Right atrium auricular region (tissue), 2 donors: ENCODE results near the gene SCRN2. TPM values are rescaled to one million over a fixed set of nuclear protein-coding genes. Genes with fewer than 3 reads are reported as not detected.

Experiments used
- DNase-seq: peaks from one replicate; pipeline ENCODE4 v3.0.0-alpha.2; 2019; ENCODE audit warnings: low spot score
- H3K27ac ChIP-seq, 2 donors: fragments of 200-600 bp; sonication (generic); 1 replicate in 1 of 2; 2 replicates in 1 of 2; pipeline ENCODE4 v1.5.1; 2016 to 2019
- H3K27me3 ChIP-seq, 2 donors: fragments of 200-600 bp; sonication (generic); one replicate each; pipeline versions ENCODE4 v1.5.1 to v1.6.0; 2017 to 2019
- H3K36me3 ChIP-seq: fragments of 200-600 bp; sonication (generic); one replicate; pipeline ENCODE4 v1.5.1; 2016
- H3K4me1 ChIP-seq, 2 donors: fragments of 200-600 bp; sonication (generic); one replicate each; pipeline versions ENCODE4 v1.5.1 to v1.6.0; 2017 to 2019
- H3K4me3 ChIP-seq, 2 donors: fragments of 200-600 bp; sonication (generic); 1 replicate in 1 of 2; 2 replicates in 1 of 2; pipeline ENCODE4 v1.5.1; 2017 to 2019; ENCODE audit warnings: mild to moderate bottlenecking in 1 of 2, moderate library complexity in 1 of 2
- H3K9me3 ChIP-seq, 2 donors: fragments of 200-600 bp; sonication (generic); one replicate each; pipeline ENCODE4 v1.5.1; 2019
- total RNA-seq, 2 donors: library from RNA; depleted of rRNA; stranded (reverse); fragments of >200 nt; gene quantifications; one replicate each; pipeline ENCODE4 v1.1.0, GENCODE V29; 2016
- TF ChIP-seq, protein P1 (sequence below), 2 donors: fragments of 200-600 bp; sonication (generic); IDR thresholded peaks; one replicate each; pipeline ENCODE4 v1.5.1; 2019; ENCODE audit warnings: antibody characterized with exemption in 2 of 2

The SCRN2 gene
- total RNA-seq, 2 donors from 2014 or later, result 28.5 to 37.1 TPM

DNA sequence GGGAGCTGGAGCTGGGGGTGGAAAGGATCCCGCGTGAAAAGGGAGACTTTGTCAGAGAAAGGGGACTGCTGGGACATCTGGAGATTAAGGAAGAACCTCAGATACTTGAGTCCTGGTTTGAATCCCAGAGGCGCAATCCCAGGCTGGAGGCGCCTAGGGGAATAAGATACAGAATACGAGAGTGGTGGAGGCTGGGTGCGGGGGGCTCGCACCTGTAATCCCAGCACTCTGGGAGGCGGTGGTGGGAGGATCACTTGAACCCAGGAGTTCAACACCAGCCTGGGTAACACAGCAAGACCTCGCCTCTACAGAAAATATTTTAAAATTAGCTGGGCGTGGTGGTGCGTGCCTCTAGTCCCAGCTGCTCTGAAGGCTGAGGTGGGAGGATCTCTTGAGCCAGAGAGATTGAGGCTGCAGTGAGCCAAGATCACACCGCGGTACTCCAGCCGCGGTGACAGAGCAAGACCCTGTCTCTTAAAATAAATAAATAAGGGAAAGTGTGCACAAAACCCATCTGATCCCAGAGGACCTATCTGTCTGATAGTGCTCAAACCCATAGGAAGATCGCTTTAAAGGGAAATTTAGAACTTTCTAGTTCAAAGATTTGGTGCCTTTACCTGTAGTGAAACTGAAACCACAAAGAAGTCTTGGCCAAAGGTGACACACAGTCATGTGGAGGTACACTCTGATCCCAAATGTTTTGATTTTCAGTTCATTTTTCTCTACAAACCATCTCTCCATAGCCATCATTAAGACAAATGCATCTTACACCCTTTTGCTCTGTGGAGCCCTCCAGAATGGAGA is 617 bp upstream of the SCRN2 start:
- Histone ChIP-seq H3K27me3 (peaks cover 0 to 5% of the 10 kb centered on the region in 2 donors), H3K36me3 (peaks cover 4% of the 10 kb centered on the region), H3K4me1 (peaks cover 0 to 27% of the 10 kb centered on the region in 2 donors), H3K27ac (peak overlapping the region; percentile 71 to 74), H3K9me3 (no peaks in the 10 kb centered on the region), H3K4me3 (peak overlapping the region in 1 of 2 donors; percentile 81)
- TF ChIP-seq, protein P1, sequence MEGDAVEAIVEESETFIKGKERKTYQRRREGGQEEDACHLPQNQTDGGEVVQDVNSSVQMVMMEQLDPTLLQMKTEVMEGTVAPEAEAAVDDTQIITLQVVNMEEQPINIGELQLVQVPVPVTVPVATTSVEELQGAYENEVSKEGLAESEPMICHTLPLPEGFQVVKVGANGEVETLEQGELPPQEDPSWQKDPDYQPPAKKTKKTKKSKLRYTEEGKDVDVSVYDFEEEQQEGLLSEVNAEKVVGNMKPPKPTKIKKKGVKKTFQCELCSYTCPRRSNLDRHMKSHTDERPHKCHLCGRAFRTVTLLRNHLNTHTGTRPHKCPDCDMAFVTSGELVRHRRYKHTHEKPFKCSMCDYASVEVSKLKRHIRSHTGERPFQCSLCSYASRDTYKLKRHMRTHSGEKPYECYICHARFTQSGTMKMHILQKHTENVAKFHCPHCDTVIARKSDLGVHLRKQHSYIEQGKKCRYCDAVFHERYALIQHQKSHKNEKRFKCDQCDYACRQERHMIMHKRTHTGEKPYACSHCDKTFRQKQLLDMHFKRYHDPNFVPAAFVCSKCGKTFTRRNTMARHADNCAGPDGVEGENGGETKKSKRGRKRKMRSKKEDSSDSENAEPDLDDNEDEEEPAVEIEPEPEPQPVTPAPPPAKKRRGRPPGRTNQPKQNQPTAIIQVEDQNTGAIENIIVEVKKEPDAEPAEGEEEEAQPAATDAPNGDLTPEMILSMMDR (IDR thresholded peaks at IDR 0.05), result peak in 1 of 2 donors; percentile 34
- DNase-seq, result no peak

DNA sequence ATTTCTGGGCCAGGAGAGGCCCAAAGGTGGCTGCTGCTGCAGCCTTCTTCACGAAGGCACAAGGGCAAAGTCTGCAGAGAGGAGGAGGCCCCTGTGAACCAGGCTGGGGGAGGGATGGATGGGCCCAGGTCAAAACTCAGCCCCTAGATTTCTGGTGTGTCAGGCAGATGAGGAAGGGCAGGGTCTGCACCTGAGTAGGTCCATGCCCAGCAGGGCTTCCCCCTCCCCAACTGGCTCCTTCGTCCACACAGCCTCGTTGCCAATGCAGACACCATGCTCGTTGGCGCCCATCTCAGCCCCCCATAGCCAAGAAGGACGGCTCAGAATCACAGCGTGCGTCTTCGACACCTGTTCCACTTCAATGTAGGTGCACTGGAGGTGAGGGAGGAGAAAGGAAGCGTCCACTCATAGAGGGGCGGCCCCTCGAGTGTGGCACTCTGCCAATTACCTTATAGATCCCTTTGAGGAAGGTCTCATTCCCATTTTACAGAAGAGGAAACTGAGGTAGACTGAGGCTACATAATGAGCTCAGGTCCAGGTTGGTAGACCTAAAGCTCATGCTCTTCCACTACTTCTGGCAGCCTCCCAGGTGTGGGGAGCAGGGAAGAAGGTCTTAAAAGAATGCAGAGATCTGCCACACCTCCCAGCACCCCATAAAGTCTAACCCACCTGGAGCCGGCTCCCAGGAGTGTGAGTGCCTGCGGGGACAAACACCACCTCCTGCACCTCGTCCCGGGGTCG is 902 bp downstream of the SCRN2 start:
- Histone ChIP-seq H3K4me3 (peak overlapping the region; percentile 68 to 81), H3K4me1 (peaks cover 0 to 27% of the 10 kb centered on the region in 2 donors), H3K9me3 (no peaks in the 10 kb centered on the region), H3K36me3 (peaks cover 5% of the 10 kb centered on the region), H3K27me3 (no peaks in the 10 kb centered on the region), H3K27ac (peak overlapping the region; percentile 71 to 74)
- TF ChIP-seq, protein P1 (IDR thresholded peaks at IDR 0.05), result no peak
- no peak for DNase-seq

DNA sequence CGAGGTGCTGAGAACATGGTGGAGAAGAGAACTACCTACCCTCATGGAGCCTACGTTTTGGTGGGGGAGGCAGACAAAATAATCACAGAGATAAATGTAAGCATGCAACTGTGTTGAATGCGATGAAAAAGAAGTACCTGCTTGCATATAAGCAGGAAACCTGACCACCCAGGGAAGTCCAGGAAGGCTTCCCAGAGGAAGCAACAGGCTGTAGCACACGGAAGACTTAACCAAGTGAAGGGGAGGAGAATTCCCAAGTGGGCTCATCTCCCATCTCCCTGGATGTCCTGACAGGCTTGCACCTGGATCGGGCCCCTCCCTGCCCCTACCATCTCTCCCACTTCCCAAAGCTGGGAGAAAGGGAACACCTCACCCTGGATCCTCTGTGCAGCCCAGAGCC is 2.0 kb downstream of the SCRN2 start:
- Histone ChIP-seq H3K4me1 (peaks cover 0 to 27% of the 10 kb centered on the region in 2 donors), H3K4me3 (no peak overlapping the region), H3K27ac (no peak overlapping the region), H3K9me3 (no peaks in the 10 kb centered on the region), H3K36me3 (peaks cover 5% of the 10 kb centered on the region), H3K27me3 (no peaks in the 10 kb centered on the region)
- no peak for DNase-seq
- TF ChIP-seq, protein P1 (IDR thresholded peaks at IDR 0.05), result no peak

DNA sequence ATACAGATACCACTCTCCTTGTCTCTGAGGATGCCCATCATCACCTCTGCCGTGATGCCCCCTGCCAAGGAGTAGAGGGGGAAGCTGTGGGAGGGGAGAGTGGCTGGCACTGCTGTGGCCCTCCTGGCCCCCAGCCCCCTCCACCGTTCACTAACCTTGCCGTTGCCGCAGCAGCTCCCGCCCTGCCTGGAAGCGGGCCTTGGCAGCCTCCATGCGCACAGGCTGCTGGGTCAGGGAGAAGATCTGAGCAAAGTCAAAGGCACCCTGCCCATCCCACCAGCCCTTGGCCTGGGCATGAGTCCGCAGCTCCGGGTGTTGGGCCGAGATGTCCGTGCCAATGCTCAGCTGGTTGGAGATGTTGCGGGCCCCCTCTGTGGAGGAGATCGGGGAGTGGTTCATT is 2.4 kb downstream of the SCRN2 start:
- Histone ChIP-seq H3K27ac (no peak overlapping the region), H3K27me3 (no peaks in the 10 kb centered on the region), H3K9me3 (no peaks in the 10 kb centered on the region), H3K4me3 (no peak overlapping the region), H3K36me3 (peaks cover 5% of the 10 kb centered on the region), H3K4me1 (peaks cover 0 to 27% of the 10 kb centered on the region in 2 donors)
- TF ChIP-seq, protein P1 (IDR thresholded peaks at IDR 0.05), result no peak
- no peak for DNase-seq

DNA sequence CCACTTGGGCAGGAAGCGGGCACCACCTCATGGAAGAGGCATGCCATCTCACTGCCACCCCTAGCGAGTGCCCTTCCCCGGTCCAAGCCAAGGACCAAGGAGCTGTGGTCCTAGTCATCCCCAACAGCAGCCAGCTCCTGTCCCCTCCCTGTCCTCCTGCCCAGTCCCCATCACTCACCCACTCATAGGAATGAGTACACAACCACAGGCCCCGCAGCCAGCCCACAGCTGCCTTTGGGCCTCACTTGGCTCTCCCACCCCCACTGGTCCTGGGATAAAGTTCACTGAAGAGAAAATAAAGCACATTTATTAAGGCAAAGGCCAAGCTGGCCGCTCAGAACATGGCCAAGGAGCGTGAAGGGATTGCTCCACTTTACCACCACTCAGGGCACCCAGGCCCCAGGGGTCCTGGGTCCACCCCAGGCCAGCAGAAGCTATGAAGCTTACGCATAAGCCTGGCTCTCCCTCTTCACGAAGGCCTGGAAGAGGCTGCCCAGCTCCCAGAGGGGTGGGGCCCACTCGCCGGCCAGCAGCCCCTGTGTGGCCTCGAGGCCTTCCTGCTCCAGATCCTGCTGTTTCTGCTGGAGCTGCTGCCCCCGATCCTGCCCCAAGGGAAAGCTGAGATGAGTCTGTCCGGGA is 3.6 kb downstream of the SCRN2 start:
- Histone ChIP-seq H3K36me3 (peaks cover 5% of the 10 kb centered on the region), H3K27ac (no peak overlapping the region), H3K27me3 (no peaks in the 10 kb centered on the region), H3K4me3 (no peak overlapping the region), H3K4me1 (peaks cover 0 to 27% of the 10 kb centered on the region in 2 donors), H3K9me3 (no peaks in the 10 kb centered on the region)
- TF ChIP-seq, protein P1 (IDR thresholded peaks at IDR 0.05), result no peak
- DNase-seq, result no peak
